ENCODE measurements around the gene MEIKIN. TPM values are rescaled to one million over a fixed set of nuclear protein-coding genes. Genes with fewer than 3 reads are reported as not detected.
"Not testable (repeated sequence)": the region's sequence is repeated elsewhere in the genome, so short reads cannot be mapped to it uniquely, and the experiment has no call there.

Gene MEIKIN
- total RNA-seq, 2 donors from 2014 or later, result not detected

DNA sequence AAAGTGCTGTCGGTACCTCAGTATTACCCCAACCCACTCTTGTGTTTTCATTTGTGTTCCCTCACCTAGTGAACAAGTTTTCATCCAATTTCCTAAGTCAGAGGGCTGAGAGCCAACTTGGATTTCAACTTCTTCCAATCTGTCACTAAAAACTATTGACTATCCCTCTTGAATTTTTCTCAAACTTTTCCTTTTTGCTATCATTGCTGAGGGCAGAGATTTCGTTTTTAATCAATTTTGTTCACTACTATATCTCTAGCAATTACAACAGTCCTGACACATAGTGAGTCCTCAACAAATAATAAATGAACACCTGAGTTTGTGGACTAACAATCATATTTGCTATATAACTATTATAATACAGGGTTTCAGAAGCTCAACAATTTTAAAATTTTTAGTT is 29.0 kb downstream of the MEIKIN start:
- DNase-seq (ENCODE audit: low spot score) (no peak), ATAC-seq (no peak)
- no peaks in the 10 kb centered on the region for H3K36me3 Mint-ChIP-seq
- no peaks in the 10 kb centered on the region for H3K9me3 Mint-ChIP-seq
- no peak overlapping the region for H3K4me3 Mint-ChIP-seq
- no peaks in the 10 kb centered on the region for H3K4me1 Mint-ChIP-seq (ENCODE audit: low read depth in 2 of 2)
- H3K27ac Mint-ChIP-seq, result no peak overlapping the region
- peaks cover 24 to 29% of the 10 kb centered on the region in 2 donors for H3K27me3 Mint-ChIP-seq

DNA sequence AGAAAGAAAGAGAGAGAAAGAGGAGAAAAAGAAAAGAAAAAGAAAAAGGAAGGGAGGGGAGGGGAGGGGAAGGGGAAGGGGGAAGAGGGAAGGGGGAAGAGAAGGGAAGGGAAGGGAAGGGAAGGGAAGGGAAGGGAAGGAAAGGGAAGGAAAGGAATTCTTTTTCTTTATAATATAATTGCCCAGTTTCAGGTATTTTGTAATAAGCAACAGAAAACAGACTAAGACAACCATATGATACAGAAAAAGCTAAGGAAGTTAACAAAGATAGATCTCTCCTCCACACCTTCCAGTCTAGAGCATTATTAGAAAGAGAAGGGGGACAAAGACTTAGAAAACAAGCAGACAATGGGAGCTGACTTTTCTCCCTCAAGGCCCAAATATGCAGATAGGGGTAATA is 31.0 kb downstream of the MEIKIN start:
- Mint-ChIP-seq H3K27ac (no peak overlapping the region), H3K27me3 (peaks cover 31 to 32% of the 10 kb centered on the region in 2 donors), H3K4me1 (ENCODE audit: low read depth in 2 of 2) (no peaks in the 10 kb centered on the region), H3K9me3 (no peaks in the 10 kb centered on the region), H3K36me3 (no peaks in the 10 kb centered on the region), H3K4me3 (no peak overlapping the region)
- no peak for ATAC-seq
- DNase-seq (ENCODE audit: low spot score), result no peak

DNA sequence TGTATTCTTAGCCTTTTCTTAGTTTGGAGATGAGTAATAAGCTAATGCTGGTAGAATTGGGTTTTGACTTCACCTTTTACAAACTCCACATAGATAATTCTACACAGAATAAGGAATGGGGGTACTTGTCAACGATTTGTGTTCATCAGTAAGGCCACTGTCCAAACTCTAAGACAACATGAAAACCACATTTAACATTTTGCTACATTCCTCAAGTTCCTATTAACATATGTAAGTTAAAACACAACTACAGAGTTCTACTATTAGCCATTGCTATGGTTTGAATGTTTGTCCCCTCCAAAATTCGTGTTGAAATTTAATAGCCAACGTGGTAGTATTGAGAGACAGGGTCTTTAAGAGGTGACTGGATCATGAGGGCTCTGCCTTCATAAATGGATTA is 31.9 kb downstream of the MEIKIN start:
- Mint-ChIP-seq H3K36me3 (no peaks in the 10 kb centered on the region), H3K27me3 (peaks cover 34% of the 10 kb centered on the region in 2 donors), H3K27ac (no peak overlapping the region), H3K9me3 (no peaks in the 10 kb centered on the region), H3K4me3 (no peak overlapping the region), H3K4me1 (ENCODE audit: low read depth in 2 of 2) (no peaks in the 10 kb centered on the region)
- DNase-seq (ENCODE audit: low spot score) (no peak), ATAC-seq (no peak)

GRCh38 chr5:131906668-131907067 is 38.8 kb downstream of the MEIKIN start:
- Mint-ChIP-seq H3K27ac (peak overlapping the region in 1 of 2 donors; percentile 33), H3K4me1 (ENCODE audit: low read depth in 2 of 2) (peaks cover 16 to 33% of the 10 kb centered on the region in 2 donors), H3K4me3 (no peak overlapping the region), H3K27me3 (peaks cover 26 to 32% of the 10 kb centered on the region in 2 donors), H3K9me3 (peaks cover 23% of the 10 kb centered on the region), H3K36me3 (peaks cover 35% of the 10 kb centered on the region)
- DNase-seq (ENCODE audit: low spot score) (no peak), ATAC-seq (no peak)

GRCh38 chr5:131902266-131902665 is 43.2 kb downstream of the MEIKIN start:
- Mint-ChIP-seq H3K4me1 (ENCODE audit: low read depth in 2 of 2) (peaks cover 16 to 43% of the 10 kb centered on the region in 2 donors), H3K9me3 (peaks cover 26% of the 10 kb centered on the region), H3K36me3 (peaks cover 47% of the 10 kb centered on the region), H3K27ac (peak overlapping the region; percentile 62 to 85), H3K27me3 (peaks cover 10 to 19% of the 10 kb centered on the region in 2 donors), H3K4me3 (peak overlapping the region; percentile 30)
- not testable (repeated sequence) for DNase-seq (ENCODE audit: low spot score)
- peak; percentile 74 to 84 for ATAC-seq

GRCh38 chr5:131899686-131900085 is 45.8 kb downstream of the MEIKIN start:
- peak overlapping the region in 1 of 2 donors; percentile 48 for H3K27ac Mint-ChIP-seq
- peaks cover 26% of the 10 kb centered on the region for H3K9me3 Mint-ChIP-seq

DNA sequence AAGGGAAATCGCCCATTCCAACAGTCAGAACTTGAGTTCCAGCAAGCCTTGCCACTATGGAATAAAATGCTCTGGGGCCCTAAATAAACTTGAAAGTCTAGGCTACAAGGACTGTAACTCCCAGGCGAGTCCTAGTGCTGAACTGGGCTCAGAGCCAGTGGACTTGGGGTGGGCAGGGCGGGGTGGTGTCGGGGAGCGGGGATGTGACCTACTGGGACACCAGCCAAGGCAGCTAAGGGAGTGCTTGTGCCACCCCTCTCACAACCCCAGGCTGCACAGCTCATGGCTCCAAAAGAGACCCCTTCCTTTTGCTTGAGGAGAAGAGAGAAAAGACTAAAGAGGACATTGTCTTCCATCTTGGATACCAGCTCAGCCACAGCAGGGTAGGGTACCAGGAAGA is 61.5 kb downstream of the MEIKIN start:
- no peak overlapping the region for H3K4me3 Mint-ChIP-seq
- no peak overlapping the region for H3K27ac Mint-ChIP-seq
- no peaks in the 10 kb centered on the region for H3K9me3 Mint-ChIP-seq
- H3K27me3 Mint-ChIP-seq, result peaks cover 3 to 7% of the 10 kb centered on the region in 2 donors
- H3K4me1 Mint-ChIP-seq (ENCODE audit: low read depth in 2 of 2), result no peaks in the 10 kb centered on the region
- ATAC-seq (no peak), DNase-seq (ENCODE audit: low spot score) (no peak)
- no peaks in the 10 kb centered on the region for H3K36me3 Mint-ChIP-seq

More at GRCh38 chr5:131899686-131900085, 45.8 kb downstream of the MEIKIN start:
- Mint-ChIP-seq H3K36me3 (peaks cover 48% of the 10 kb centered on the region), H3K4me1 (ENCODE audit: low read depth in 2 of 2) (peaks cover 12 to 32% of the 10 kb centered on the region in 2 donors), H3K4me3 (no peak overlapping the region), H3K27me3 (peaks cover 13 to 31% of the 10 kb centered on the region in 2 donors)
- ATAC-seq (no peak), DNase-seq (ENCODE audit: low spot score) (no peak)

- Mint-ChIP-seq H3K4me1 (ENCODE audit: low read depth in 2 of 2) (no peaks in the 10 kb centered on the region), H3K9me3 (no peaks in the 10 kb centered on the region), H3K27me3 (peaks cover 3 to 7% of the 10 kb centered on the region in 2 donors), H3K4me3 (no peak overlapping the region), H3K27ac (no peak overlapping the region), H3K36me3 (peaks cover 5% of the 10 kb centered on the region)
- DNase-seq (ENCODE audit: low spot score), result no peak
- ATAC-seq, result no peak
Observed at GRCh38 chr5:131879705-131880104, 65.8 kb downstream of the MEIKIN start.

- Mint-ChIP-seq H3K4me3 (no peak overlapping the region), H3K36me3 (peaks cover 5% of the 10 kb centered on the region), H3K9me3 (no peaks in the 10 kb centered on the region), H3K27ac (no peak overlapping the region), H3K27me3 (peaks cover 9 to 14% of the 10 kb centered on the region in 2 donors), H3K4me1 (ENCODE audit: low read depth in 2 of 2) (no peaks in the 10 kb centered on the region)
- no peak for ATAC-seq
- no peak for DNase-seq (ENCODE audit: low spot score)
Observed at GRCh38 chr5:131877873-131878272, 67.6 kb downstream of the MEIKIN start.

- Mint-ChIP-seq H3K36me3 (peaks cover 33% of the 10 kb centered on the region), H3K27me3 (peaks cover 15 to 16% of the 10 kb centered on the region in 2 donors)
- H3K9me3 Mint-ChIP-seq; ATAC-seq; H3K4me3 Mint-ChIP-seq; H3K27ac Mint-ChIP-seq; H3K4me1 Mint-ChIP-seq (ENCODE audit: low read depth in 2 of 2); DNase-seq (ENCODE audit: low spot score): not testable (repeated sequence)
Observed at GRCh38 chr5:131871251-131871650, 74.2 kb downstream of the MEIKIN start.

GRCh38 chr5:131867524-131867923 is 77.9 kb downstream of the MEIKIN start:
- ATAC-seq, result no peak
- Mint-ChIP-seq H3K4me3 (no peak overlapping the region), H3K27me3 (peaks cover 8 to 15% of the 10 kb centered on the region in 2 donors), H3K27ac (no peak overlapping the region), H3K9me3 (peaks cover 24% of the 10 kb centered on the region), H3K36me3 (peaks cover 51% of the 10 kb centered on the region), H3K4me1 (ENCODE audit: low read depth in 2 of 2) (no peaks in the 10 kb centered on the region)
- DNase-seq (ENCODE audit: low spot score), result no peak

DNA sequence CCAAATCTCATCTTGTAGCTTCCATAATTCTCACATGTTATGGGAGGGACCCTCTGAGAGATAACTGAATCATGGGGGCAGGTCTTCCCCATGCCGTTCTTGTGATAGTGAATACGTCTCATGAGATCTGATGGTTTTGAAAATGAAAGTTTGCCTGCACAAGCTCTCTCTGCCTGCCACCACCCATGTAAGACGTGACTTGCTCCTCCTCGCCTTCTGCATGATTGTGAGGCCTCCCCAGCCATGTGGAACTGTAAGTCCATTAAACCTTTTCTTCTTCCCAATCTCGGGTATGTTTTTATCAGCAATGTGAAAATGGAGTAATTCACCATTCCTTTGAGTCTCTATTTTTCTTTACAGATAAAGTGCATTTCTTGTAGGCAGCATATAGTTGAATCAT is 81.8 kb downstream of the MEIKIN start:
- H3K4me3 Mint-ChIP-seq, result no peak overlapping the region
- H3K36me3 Mint-ChIP-seq, result peaks cover 38% of the 10 kb centered on the region
- DNase-seq (ENCODE audit: low spot score), result no peak
- H3K27me3 Mint-ChIP-seq, result peaks cover 0 to 11% of the 10 kb centered on the region in 2 donors
- H3K4me1 Mint-ChIP-seq (ENCODE audit: low read depth in 2 of 2), result no peaks in the 10 kb centered on the region
- H3K9me3 Mint-ChIP-seq, result peaks cover 21% of the 10 kb centered on the region
- no peak for ATAC-seq
- H3K27ac Mint-ChIP-seq, result no peak overlapping the region

DNA sequence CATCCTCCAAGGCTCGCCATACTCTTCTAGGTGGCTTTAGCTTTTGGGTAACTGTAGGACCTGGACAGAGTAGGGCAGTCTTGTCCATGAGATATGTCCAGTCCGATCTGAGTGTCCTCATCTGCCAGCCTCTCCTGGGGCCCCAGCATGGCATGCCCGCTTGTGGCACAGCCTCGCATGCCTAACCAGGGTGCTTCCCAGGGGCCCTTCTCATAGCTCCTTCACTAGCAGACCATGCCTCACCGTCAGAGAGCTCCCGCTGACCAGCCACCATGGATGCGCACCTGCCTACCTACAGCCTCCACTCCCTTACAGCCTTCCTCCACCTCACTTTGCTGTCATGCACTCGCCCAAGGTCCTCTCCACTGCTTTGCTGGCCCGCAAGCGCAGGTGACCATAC is 88.1 kb downstream of the MEIKIN start:
- H3K4me1 Mint-ChIP-seq (ENCODE audit: low read depth in 2 of 2), result peaks cover 11 to 21% of the 10 kb centered on the region in 2 donors
- no peak for ATAC-seq
- H3K27me3 Mint-ChIP-seq, result peaks cover 0 to 4% of the 10 kb centered on the region in 2 donors
- DNase-seq (ENCODE audit: low spot score), result no peak
- H3K36me3 Mint-ChIP-seq, result peaks cover 6% of the 10 kb centered on the region
- H3K27ac Mint-ChIP-seq, result no peak overlapping the region
- H3K9me3 Mint-ChIP-seq, result no peaks in the 10 kb centered on the region
- H3K4me3 Mint-ChIP-seq, result no peak overlapping the region

DNA sequence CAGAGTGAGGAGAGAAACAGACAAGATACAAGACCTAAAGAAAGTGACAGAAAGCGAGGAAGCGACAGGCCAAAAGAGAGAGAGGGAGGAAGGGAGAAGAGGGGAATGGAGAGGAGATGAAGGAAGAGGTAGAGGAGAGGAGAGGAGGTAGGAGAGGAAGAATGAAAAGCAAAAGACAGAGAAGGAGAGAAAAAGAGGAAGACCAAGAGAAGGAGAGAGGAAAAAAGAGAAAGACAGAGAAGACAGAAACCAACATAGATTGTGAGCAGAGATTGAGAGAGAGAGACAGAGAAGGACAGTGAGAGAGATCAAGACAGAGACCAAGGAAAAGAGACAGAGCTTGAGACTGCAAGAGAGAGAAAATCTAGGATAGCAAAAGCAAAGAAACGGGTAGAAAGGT is 90.0 kb downstream of the MEIKIN start:
- no peaks in the 10 kb centered on the region for H3K27me3 Mint-ChIP-seq
- no peak overlapping the region for H3K4me3 Mint-ChIP-seq
- no peak overlapping the region for H3K27ac Mint-ChIP-seq
- ATAC-seq (no peak), DNase-seq (ENCODE audit: low spot score) (no peak)
- H3K4me1 Mint-ChIP-seq (ENCODE audit: low read depth in 2 of 2), result peaks cover 11 to 21% of the 10 kb centered on the region in 2 donors
- H3K9me3 Mint-ChIP-seq, result peaks cover 3% of the 10 kb centered on the region
- peaks cover 8% of the 10 kb centered on the region for H3K36me3 Mint-ChIP-seq

DNA sequence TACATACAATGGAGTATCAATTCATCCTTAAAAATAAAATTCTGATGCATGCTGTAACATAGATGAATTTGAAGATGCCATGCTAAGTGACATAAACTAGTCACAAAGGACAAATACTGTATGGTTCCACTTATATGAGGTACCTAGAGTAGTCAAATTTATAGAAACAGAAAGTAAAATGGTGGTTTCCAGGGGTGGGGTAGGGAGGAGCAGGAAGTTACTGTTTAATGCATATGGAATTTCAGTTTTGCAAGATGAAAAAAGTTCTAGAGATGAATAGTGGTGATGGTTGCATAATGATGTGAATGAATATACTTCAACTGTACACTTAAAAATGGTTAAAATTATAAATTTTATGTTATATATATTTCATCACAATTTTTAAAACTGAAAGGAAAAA is 91.3 kb downstream of the MEIKIN start:
- Mint-ChIP-seq H3K27ac (peak overlapping the region in 1 of 2 donors; percentile 58), H3K9me3 (peaks cover 6% of the 10 kb centered on the region), H3K4me3 (no peak overlapping the region), H3K36me3 (peaks cover 19% of the 10 kb centered on the region), H3K4me1 (ENCODE audit: low read depth in 2 of 2) (peaks cover 11 to 21% of the 10 kb centered on the region in 2 donors), H3K27me3 (no peaks in the 10 kb centered on the region)
- no peak for DNase-seq (ENCODE audit: low spot score)
- ATAC-seq, result peak; percentile 71 to 81
